Hepatocyte (in vitro differentiated cells): ENCODE results near the gene PKNOX1. TPM values are rescaled to one million over a fixed set of nuclear protein-coding genes. Genes with fewer than 3 reads are reported as not detected.

Experiments
- DNase-seq: peaks from one replicate; pipeline ENCODE4 v3.0.0-alpha.2; 2016; ENCODE audit warnings: low spot score
- H2AFZ ChIP-seq: fragments of 200-600 bp; sonication (generic); 2 replicates; pipeline ENCODE4 v1.6.0; 2016; ENCODE audit warnings: antibody characterized with exemption, mild to moderate bottlenecking
- H3K27ac ChIP-seq: fragments of 200-600 bp; sonication (generic); 2 replicates; pipeline ENCODE4 v1.5.1; 2016; ENCODE audit warnings: mild to moderate bottlenecking
- H3K27me3 ChIP-seq: fragments of 200-600 bp; sonication (generic); 2 replicates; pipeline ENCODE4 v1.6.1; 2016
- H3K36me3 ChIP-seq: fragments of 200-600 bp; sonication (generic); replicated peaks from 2 replicates; pipeline ENCODE4 v1.5.1; 2016; ENCODE audit warnings: low read depth; ENCODE audit not compliant: insufficient read depth
- H3K4me1 ChIP-seq: fragments of 200-600 bp; sonication (generic); 2 replicates; pipeline ENCODE4 v1.5.1; 2016; ENCODE audit warnings: mild to moderate bottlenecking, moderate library complexity; ENCODE audit not compliant: insufficient read depth
- H3K4me2 ChIP-seq: fragments of 200-600 bp; sonication (generic); 2 replicates; pipeline ENCODE4 v1.6.0; 2016
- H3K4me3 ChIP-seq: fragments of 200-600 bp; sonication (generic); 2 replicates; pipeline ENCODE4 v1.5.1; 2016; ENCODE audit warnings: mild to moderate bottlenecking
- H3K79me2 ChIP-seq: fragments of 200-600 bp; sonication (generic); 2 replicates; pipeline ENCODE4 v1.6.0; 2017; ENCODE audit warnings: mild to moderate bottlenecking
- H3K9me2 ChIP-seq: fragments of 200-600 bp; sonication (generic); replicated peaks from 2 replicates; pipeline ENCODE4 v1.6.0; 2017; ENCODE audit warnings: mild to moderate bottlenecking; ENCODE audit not compliant: insufficient read depth
- H3K9me3 ChIP-seq: fragments of 200-600 bp; sonication (generic); 2 replicates; pipeline ENCODE4 v1.5.1; 2016; ENCODE audit warnings: low read depth, mild to moderate bottlenecking
- H4K20me1 ChIP-seq: fragments of 200-600 bp; sonication (generic); 2 replicates; pipeline ENCODE4 v1.6.0; 2016; ENCODE audit warnings: mild to moderate bottlenecking; ENCODE audit not compliant: insufficient read depth, poor library complexity, severe bottlenecking
- CTCF ChIP-seq: fragments of 200-600 bp; sonication (generic); IDR thresholded peaks from 2 replicates; pipeline ENCODE4 v1.5.1; 2016; ENCODE audit warnings: antibody characterized with exemption, mild to moderate bottlenecking; ENCODE audit not compliant: poor library complexity
- EZH2 ChIP-seq: fragments of 200-600 bp; sonication (generic); IDR thresholded peaks from 2 replicates; pipeline ENCODE4 v1.6.1; 2016; ENCODE audit warnings: antibody characterized with exemption, mild to moderate bottlenecking, borderline replicate concordance
- EZH2phosphoT487 ChIP-seq: fragments of 200-600 bp; sonication (generic); IDR thresholded peaks from one replicate; pipeline ENCODE4 v1.6.1; 2018; ENCODE audit warnings: antibody characterized with exemption, mild to moderate bottlenecking, low read depth, moderate library complexity; ENCODE audit not compliant: unreplicated experiment, severe bottlenecking
- WGBS: methylation state at CpG from one replicate; pipeline ENCODE4 v1.1.6; 2016; ENCODE audit warnings: low lambda C conversion rate; ENCODE audit errors: missing lambda C conversion rate; 5-methylcytosine and 5-hydroxymethylcytosine counted together
- polyA plus RNA-seq: library from polyadenylated mRNA; unstranded; fragments of >200 nt; fragmentation: Nextera tagmentation; extraction: Ambion mirVana; gene quantifications from 2 replicates; pipeline ENCODE4 v1.2.1, GENCODE V29; 2016
- total RNA-seq: library from RNA; depleted of rRNA; stranded (reverse); fragments of >200 nt; gene quantifications from 2 replicates; pipeline ENCODE4 v1.2.3, GENCODE V29; 2014

The PKNOX1 gene
- total and polyA plus RNA-seq, 2 experiments from 2014 or later: 11.0 to 13.4 TPM

DNA sequence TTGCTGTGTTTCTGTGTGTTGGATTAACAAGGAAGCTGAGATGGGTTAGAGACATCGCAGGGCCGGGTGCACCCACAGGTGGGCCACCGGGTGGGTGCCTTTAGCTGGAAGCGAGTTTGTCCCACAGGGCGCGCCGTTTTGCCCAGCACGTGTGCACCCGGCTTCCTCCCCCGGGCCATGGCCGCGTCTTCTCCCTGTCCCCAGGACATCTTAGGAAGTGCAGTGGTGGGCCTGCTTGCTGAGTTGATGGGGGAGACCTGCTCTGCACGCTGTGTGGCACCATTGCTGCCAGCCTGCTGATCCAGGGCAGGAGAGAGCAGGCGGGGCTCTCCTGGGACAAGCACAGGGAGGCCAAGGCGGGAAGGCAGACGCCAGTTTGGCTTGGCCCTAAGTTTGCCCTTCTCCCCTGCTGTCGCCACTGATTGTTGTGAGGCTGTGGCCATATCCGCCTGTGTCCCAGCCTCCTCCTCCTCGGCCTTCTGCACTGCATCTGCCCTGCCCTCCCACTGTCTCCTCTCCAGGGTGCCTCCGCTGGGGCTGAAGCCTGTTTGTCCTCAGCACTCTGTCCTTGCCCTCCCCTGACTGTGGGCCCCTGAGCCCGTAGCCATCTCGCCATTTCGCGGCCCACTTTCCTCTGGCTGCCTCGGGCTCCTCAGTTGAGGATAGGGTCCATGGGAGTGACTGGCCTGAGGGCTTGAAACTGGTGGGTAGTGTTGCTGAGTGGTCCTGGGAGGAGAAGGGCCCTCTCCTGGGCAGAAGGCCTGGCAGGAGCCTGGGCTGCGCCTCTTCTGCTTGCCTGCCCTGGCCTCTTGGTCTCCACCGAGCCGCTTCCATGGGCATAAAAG is 47.6 kb downstream of the PKNOX1 start:
- Histone ChIP-seq H3K36me3 (peaks cover 3% of the 10 kb centered on the region), H3K79me2 (no peaks in the 10 kb centered on the region), H3K27me3 (no peaks in the 10 kb centered on the region), H3K4me2 (no peak overlapping the region), H3K27ac (no peak overlapping the region), H3K4me1 (no peaks in the 10 kb centered on the region), H4K20me1 (no peaks in the 10 kb centered on the region), H3K9me2 (no peaks in the 10 kb centered on the region), H3K4me3 (no peak overlapping the region), H2AFZ (no peak overlapping the region), H3K9me3 (no peaks in the 10 kb centered on the region)
- WGBS: 98% methylated on average over 27 of the region's 28 CpGs
- no peak for DNase-seq
- TF ChIP-seq EZH2phosphoT487 (no peak), EZH2 (no peak), CTCF (no peak)

DNA sequence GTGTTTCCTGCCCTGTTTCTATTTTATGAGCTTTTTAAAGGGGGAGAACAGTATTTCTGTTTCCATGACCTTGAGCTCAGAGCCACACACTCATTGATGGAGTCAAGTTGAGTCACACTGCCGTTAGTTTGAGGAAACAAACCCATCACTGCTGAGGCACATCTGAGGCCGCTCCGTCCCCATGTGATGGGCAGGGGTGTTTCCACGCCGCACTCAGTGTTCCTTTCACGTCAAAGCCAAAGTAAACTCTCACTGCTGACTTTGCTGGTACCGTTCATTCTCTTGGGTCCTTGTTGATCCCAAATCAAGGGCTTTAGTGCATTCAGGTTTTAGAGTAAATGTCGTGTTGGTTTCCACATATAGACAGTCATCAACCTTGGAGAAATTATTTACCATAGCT is 48.8 kb downstream of the PKNOX1 start:
- Histone ChIP-seq H3K36me3 (no peaks in the 10 kb centered on the region), H4K20me1 (no peaks in the 10 kb centered on the region), H3K9me3 (no peaks in the 10 kb centered on the region), H3K27ac (no peak overlapping the region), H3K27me3 (no peaks in the 10 kb centered on the region), H3K4me2 (no peak overlapping the region), H3K9me2 (no peaks in the 10 kb centered on the region), H2AFZ (no peak overlapping the region), H3K4me1 (no peaks in the 10 kb centered on the region), H3K79me2 (no peaks in the 10 kb centered on the region), H3K4me3 (no peak overlapping the region)
- no peak for DNase-seq
- WGBS: 96% methylated on average over 8 of the region's 8 CpGs
- TF ChIP-seq CTCF: no peak
- no peak for TF ChIP-seq EZH2
- TF ChIP-seq EZH2phosphoT487: no peak

DNA sequence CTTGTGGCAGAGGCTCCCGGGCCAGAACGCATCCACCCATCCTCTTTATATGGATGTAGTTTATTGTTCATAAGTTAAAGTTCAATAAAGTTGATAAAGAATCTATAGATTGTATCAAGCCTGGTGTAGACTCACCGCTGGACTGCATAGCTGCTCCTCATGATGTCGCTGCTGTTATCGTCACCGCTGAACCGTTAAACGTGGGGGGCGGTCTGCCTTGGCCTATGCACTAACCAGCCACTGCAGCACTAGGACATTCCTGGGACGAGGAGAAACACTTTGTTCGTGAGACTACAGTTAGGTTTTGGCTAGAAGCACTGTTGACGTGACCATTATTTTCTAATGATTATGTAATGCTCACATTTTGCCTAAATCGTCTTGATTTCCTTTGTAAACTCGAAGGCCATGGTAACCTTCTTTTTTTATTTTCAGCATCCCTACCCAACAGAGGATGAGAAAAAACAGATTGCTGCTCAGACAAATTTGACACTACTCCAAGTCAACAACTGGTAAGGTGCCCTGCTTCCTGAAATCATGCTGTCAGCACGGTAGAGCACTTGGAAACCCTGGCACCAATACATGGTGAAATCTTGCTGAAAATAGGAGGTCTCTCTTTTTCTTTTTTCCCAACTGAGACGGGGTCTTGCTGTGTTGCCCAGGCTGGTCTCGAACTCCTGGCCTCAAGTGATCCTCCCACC is 50.2 kb downstream of the PKNOX1 start:
- H3K36me3 ChIP-seq: no peaks in the 10 kb centered on the region
- WGBS: 94% methylated on average over 17 of the region's 17 CpGs

More for the DNA sequence above, 50.2 kb downstream of the PKNOX1 start:
- Histone ChIP-seq H3K4me2 (no peak overlapping the region), H3K9me2 (no peaks in the 10 kb centered on the region), H3K4me3 (no peak overlapping the region), H3K79me2 (no peaks in the 10 kb centered on the region), H4K20me1 (no peaks in the 10 kb centered on the region), H3K27me3 (no peaks in the 10 kb centered on the region), H3K27ac (no peak overlapping the region), H3K4me1 (no peaks in the 10 kb centered on the region), H3K9me3 (no peaks in the 10 kb centered on the region), H2AFZ (no peak overlapping the region)
- no peak for DNase-seq
- TF ChIP-seq EZH2phosphoT487 (no peak), EZH2 (no peak), CTCF (no peak)
